Measurements from ENCODE around the gene BICC1.

- TF ChIP-seq, protein P1, sequence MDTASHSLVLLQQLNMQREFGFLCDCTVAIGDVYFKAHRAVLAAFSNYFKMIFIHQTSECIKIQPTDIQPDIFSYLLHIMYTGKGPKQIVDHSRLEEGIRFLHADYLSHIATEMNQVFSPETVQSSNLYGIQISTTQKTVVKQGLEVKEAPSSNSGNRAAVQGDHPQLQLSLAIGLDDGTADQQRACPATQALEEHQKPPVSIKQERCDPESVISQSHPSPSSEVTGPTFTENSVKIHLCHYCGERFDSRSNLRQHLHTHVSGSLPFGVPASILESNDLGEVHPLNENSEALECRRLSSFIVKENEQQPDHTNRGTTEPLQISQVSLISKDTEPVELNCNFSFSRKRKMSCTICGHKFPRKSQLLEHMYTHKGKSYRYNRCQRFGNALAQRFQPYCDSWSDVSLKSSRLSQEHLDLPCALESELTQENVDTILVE (CRISPR knock-in tag; IDR thresholded peaks at IDR 0.05), result no peak
- TF ChIP-seq RAD21 (CRISPR knock-in tag; IDR thresholded peaks at IDR 0.05), result no peak
- TF ChIP-seq EZH2 (conservative IDR thresholded peaks at IDR 0.05; ENCODE audit: low read depth, low read length), result no peak
- TF ChIP-seq, protein P2, sequence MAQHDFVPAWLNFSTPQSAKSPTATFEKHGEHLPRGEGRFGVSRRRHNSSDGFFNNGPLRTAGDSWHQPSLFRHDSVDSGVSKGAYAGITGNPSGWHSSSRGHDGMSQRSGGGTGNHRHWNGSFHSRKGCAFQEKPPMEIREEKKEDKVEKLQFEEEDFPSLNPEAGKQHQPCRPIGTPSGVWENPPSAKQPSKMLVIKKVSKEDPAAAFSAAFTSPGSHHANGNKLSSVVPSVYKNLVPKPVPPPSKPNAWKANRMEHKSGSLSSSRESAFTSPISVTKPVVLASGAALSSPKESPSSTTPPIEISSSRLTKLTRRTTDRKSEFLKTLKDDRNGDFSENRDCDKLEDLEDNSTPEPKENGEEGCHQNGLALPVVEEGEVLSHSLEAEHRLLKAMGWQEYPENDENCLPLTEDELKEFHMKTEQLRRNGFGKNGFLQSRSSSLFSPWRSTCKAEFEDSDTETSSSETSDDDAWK (CRISPR knock-in tag; IDR thresholded peaks at IDR 0.05), result no peak
- TF ChIP-seq, protein P3, sequence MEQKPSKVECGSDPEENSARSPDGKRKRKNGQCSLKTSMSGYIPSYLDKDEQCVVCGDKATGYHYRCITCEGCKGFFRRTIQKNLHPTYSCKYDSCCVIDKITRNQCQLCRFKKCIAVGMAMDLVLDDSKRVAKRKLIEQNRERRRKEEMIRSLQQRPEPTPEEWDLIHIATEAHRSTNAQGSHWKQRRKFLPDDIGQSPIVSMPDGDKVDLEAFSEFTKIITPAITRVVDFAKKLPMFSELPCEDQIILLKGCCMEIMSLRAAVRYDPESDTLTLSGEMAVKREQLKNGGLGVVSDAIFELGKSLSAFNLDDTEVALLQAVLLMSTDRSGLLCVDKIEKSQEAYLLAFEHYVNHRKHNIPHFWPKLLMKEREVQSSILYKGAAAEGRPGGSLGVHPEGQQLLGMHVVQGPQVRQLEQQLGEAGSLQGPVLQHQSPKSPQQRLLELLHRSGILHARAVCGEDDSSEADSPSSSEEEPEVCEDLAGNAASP (CRISPR knock-in tag; IDR thresholded peaks at IDR 0.05; ENCODE audit: borderline replicate concordance), result no peak
Measured at GRCh38 chr10:58488921-58489320, 23.8 kb upstream of the BICC1 start.
